Chondrocyte (in vitro differentiated cells): ENCODE data around the gene IBA57. TPM values are rescaled to one million over a fixed set of nuclear protein-coding genes. Genes with fewer than 3 reads are reported as not detected.

Experiments
- DNase-seq: peaks from one replicate; pipeline ENCODE4 v3.0.0; 2021; ENCODE audit warnings: mixed read lengths, low spot score
- H3K27ac Mint-ChIP-seq: one replicate; pipeline ENCODE4 v1.8.0; 2021; ENCODE audit warnings: mild to moderate bottlenecking, moderate library complexity, mixed read lengths; ENCODE audit not compliant: unreplicated experiment
- H3K27me3 Mint-ChIP-seq: 2 replicates; pipeline ENCODE4 v1.8.0; 2021; ENCODE audit warnings: low read depth, mixed read lengths
- H3K36me3 Mint-ChIP-seq: 2 replicates; pipeline ENCODE4 v1.8.0; 2021; ENCODE audit warnings: low read depth, mixed read lengths
- H3K4me1 Mint-ChIP-seq: 2 replicates; pipeline ENCODE4 v1.8.0; 2021; ENCODE audit warnings: low read depth, mild to moderate bottlenecking, mixed read lengths
- H3K4me3 Mint-ChIP-seq: one replicate; pipeline ENCODE4 v1.8.0; 2021; ENCODE audit warnings: mild to moderate bottlenecking, moderate library complexity, mixed read lengths; ENCODE audit not compliant: unreplicated experiment
- H3K9me3 Mint-ChIP-seq: 2 replicates; pipeline ENCODE4 v1.8.0; 2021; ENCODE audit warnings: low read depth, mixed read lengths
- total RNA-seq: library from RNA; stranded (reverse); gene quantifications from 3 replicates; pipeline ENCODE4 v1.2.1, GENCODE V29; 2021
- TF ChIP-seq, protein P1 (sequence below): fragments of 200-600 bp; sonication (generic); IDR thresholded peaks from 2 replicates; pipeline ENCODE4 v1.5.0; 2021; ENCODE audit warnings: antibody characterized with exemption, mild to moderate bottlenecking, moderate library complexity

Gene IBA57
- total RNA-seq, 1 donor from 2014 or later: 5.2 TPM

- H3K27me3 Mint-ChIP-seq: peaks cover 20% of the 10 kb centered on the region
- H3K4me3 Mint-ChIP-seq: no peak overlapping the region
- no peaks in the 10 kb centered on the region for H3K36me3 Mint-ChIP-seq
- H3K9me3 Mint-ChIP-seq: no peaks in the 10 kb centered on the region
- H3K27ac Mint-ChIP-seq: no peak overlapping the region
- TF ChIP-seq, protein P1, sequence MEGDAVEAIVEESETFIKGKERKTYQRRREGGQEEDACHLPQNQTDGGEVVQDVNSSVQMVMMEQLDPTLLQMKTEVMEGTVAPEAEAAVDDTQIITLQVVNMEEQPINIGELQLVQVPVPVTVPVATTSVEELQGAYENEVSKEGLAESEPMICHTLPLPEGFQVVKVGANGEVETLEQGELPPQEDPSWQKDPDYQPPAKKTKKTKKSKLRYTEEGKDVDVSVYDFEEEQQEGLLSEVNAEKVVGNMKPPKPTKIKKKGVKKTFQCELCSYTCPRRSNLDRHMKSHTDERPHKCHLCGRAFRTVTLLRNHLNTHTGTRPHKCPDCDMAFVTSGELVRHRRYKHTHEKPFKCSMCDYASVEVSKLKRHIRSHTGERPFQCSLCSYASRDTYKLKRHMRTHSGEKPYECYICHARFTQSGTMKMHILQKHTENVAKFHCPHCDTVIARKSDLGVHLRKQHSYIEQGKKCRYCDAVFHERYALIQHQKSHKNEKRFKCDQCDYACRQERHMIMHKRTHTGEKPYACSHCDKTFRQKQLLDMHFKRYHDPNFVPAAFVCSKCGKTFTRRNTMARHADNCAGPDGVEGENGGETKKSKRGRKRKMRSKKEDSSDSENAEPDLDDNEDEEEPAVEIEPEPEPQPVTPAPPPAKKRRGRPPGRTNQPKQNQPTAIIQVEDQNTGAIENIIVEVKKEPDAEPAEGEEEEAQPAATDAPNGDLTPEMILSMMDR: no peak
- no peak for DNase-seq
- H3K4me1 Mint-ChIP-seq: peaks cover 11% of the 10 kb centered on the region
Measured at GRCh38 chr1:228136901-228137300, 28.7 kb upstream of the IBA57 start.

DNA sequence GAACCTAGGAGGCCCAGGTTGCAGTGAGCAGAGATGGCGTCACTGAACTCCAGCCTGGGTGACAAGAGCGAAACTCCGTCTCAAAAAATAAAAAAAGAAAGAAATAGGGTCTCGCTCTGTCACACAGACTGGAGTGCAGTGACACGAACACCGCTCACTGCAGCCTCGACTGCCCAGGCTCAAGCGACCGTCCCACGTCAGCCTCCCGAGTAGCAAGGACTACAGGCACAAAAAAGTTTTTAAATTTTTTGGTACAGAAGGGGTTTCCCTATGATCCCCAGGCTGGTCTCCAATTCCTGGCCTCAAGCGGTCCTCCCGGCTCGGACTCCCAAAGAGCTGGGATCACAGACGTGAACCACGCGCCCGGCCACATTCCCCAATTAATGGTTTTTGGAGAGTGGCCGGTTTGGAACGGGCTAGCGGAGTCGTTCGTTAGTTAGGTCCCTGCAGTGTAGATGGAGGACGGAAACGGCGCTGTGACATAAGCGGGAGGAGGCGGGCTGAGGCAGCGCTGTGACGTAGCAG is 26.1 kb upstream of the IBA57 start:
- Mint-ChIP-seq H3K4me1 (peaks cover 32% of the 10 kb centered on the region), H3K27me3 (peaks cover 14% of the 10 kb centered on the region), H3K4me3 (peak overlapping the region; percentile 91), H3K36me3 (no peaks in the 10 kb centered on the region), H3K27ac (peak overlapping the region; percentile 93), H3K9me3 (no peaks in the 10 kb centered on the region)
- TF ChIP-seq, protein P1: no peak
- DNase-seq: no peak

DNA sequence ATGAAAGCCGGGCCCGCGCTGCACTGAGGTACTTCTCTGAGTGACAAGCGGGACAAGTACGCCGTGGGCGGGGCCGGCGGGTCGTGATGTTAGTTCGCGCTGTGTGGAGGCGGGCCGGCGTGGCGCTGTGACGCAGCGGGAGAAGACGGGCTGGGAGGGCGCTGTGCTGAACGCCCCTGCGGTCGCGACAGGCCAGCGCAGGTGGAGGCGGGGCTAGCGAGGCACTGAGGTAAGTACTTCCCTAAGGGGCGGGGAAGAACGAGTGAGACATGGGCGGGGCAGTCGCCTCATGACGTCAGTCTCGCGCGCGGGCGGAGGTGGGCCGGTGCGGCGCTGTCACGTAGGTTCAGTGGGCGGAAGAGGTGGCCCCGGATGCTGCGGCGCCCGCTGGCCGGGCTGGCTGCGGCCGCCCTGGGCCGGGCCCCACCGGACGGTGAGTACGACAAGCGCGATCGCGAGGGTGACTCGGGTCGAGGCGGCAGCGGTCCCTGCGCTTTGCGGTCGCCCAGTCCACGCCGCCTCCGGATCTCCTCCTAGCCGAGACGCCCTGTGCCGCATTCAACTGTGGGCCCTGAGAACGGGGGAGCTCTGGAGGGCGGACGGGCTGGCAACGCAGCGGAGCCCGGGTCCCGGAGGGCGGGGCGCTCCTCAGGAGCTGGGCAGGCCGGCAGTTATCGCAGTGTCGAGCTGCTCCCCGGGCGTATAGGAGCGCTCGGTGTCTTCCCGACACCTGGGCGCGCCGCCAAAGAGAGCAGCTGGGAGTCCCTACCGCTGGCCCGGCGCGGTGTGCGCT is 25.5 kb upstream of the IBA57 start, which contains the start of gene GUK1:
TSS of gene GUK1 (plus strand) at position 349 of the 793 bp plus-strand sequence. CDS start at position 373, 24 bp downstream.
- H3K36me3 Mint-ChIP-seq: no peaks in the 10 kb centered on the region
- peaks cover 32% of the 10 kb centered on the region for H3K4me1 Mint-ChIP-seq
- TF ChIP-seq, protein P1: peak; percentile 61

DNA sequence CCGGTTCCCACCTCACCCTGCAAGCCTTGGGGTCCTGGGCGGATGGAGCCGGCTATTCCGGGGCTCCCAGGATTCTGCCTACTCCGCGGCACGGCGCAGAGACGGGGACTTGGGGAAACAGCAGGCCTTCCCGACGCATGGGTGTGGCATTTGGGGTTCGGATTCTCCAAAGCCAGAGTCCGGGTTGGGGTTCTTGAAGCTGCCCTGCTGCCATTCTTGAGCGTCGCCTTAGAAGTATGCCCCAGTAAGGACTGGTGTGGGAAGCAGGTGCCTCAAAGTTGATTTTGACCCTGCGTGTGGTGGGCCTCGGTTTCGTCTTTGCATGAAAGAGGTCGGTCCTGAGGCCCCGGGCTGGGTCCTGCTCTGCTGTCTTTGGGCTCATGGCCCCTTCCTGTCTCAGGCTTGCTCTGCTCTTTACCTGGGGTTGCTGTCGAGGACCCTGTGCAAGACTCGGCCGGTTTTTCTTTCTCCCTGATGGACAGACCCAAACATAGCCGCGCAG is 24.8 kb upstream of the IBA57 start:
- TF ChIP-seq, protein P1: no peak
- H3K27ac Mint-ChIP-seq: peak overlapping the region; percentile 93
- H3K4me3 Mint-ChIP-seq: peak overlapping the region; percentile 91
- peaks cover 32% of the 10 kb centered on the region for H3K4me1 Mint-ChIP-seq
- H3K27me3 Mint-ChIP-seq: peaks cover 5% of the 10 kb centered on the region
- H3K9me3 Mint-ChIP-seq: no peaks in the 10 kb centered on the region
- no peaks in the 10 kb centered on the region for H3K36me3 Mint-ChIP-seq
- no peak for DNase-seq

More for the DNA sequence above, 25.5 kb upstream of the IBA57 start, which contains the start of gene GUK1:
- Mint-ChIP-seq H3K9me3 (no peaks in the 10 kb centered on the region), H3K4me3 (peak within 1 kb of the TSS; percentile 91), H3K27ac (peak within 1 kb of the TSS; percentile 93), H3K27me3 (peaks cover 8% of the 10 kb centered on the region)
- peak; percentile 100 for DNase-seq

DNA sequence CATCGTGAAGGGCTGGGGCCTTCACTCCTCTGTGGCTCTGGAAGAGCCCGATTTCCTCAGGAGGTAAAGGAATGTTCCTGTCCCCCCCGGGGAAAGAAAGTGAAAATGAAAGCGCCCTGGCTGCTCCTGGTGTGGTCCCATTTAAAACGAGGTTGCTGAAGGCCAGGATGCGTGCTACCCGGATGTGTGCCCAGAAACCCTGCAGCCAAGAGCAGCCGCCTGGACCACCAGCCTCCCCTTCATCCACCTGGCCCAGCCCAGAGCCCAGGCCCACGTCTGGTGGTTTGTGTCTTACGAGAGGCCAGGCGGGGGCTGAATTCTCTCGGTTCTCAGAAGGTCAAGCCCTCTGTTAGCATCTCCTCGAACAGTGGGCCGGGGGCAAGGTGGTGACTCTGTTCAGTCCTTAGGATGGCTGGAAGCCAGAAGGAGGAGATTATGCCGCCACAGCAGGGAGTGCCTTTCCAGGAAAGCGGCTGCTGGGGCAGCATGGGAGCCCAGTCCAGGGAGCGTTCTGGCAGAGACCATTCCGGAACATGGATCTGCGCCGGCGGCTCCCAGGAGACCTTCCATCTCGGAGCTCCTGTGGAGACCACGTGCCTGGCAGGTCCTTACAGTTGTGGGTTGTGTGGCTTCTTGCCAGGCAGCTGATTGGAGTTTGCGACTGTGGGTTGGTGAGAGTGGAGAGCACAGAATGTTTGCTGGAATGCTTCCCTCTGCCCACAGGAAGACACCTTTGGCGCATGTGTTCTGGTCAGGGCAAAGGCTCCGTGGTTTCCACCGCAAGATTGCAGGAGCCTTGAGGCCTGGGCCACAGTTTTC is 24.2 kb upstream of the IBA57 start:
- TF ChIP-seq, protein P1: no peak
- H3K27ac Mint-ChIP-seq: peak overlapping the region; percentile 93
- H3K4me1 Mint-ChIP-seq: peaks cover 32% of the 10 kb centered on the region
- H3K4me3 Mint-ChIP-seq: peak overlapping the region; percentile 91
- H3K27me3 Mint-ChIP-seq: no peaks in the 10 kb centered on the region
- H3K36me3 Mint-ChIP-seq: no peaks in the 10 kb centered on the region
- DNase-seq: peak; percentile 90
- no peaks in the 10 kb centered on the region for H3K9me3 Mint-ChIP-seq
